ENCODE measurements around the gene GRIK2. TPM values are rescaled to one million over a fixed set of nuclear protein-coding genes. Genes with fewer than 3 reads are reported as not detected.

GRIK2 gene
- polyA plus RNA-seq, 1 donor, result 3.3 TPM

- H3K9me3 ChIP-seq (ENCODE audit: control insufficient read depth, low read depth, low read length), result no peaks in the 10 kb centered on the region
- DNase-seq, result no peak
- H3K4me1 ChIP-seq (ENCODE audit: control insufficient read depth, insufficient read depth, low read length), result no peaks in the 10 kb centered on the region
- no peak overlapping the region for H3K27ac ChIP-seq (ENCODE audit: low read length)
- no peaks in the 10 kb centered on the region for H3K36me3 ChIP-seq (ENCODE audit: control insufficient read depth, insufficient read depth, low read length)
- no peaks in the 10 kb centered on the region for H3K27me3 ChIP-seq (ENCODE audit: control insufficient read depth, insufficient read depth, low read length)
- no peak overlapping the region for H3K4me3 ChIP-seq (ENCODE audit: low read length)
Observed at GRCh38 chr6:102026649-102027048, 633.1 kb downstream of the GRIK2 start.

DNA sequence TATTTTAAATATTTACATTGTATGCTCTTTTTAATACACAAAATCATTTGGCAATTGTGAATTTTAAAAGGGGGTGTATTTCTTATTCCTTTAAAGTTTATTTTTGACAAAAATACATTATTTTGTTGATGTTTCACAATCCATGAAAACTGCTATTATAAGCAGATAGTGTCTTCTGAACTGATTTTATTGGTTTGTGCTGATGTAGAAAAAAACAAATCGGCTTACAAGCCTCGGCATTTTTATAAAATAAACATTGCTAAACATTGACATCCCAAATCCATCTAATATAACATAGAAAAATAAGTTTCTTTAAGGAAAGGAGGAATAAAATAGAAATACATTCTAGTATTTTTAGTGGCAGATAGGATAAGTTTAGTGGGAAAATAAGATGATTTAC is 634.7 kb downstream of the GRIK2 start:
- DNase-seq, result no peak
- no peaks in the 10 kb centered on the region for H3K9me3 ChIP-seq (ENCODE audit: control insufficient read depth, low read depth, low read length)
- no CpG with 5 or more reads among the region's 2 CpGs for WGBS (ENCODE audit: insufficient coverage, low lambda C conversion rate)
- no peak overlapping the region for H3K27ac ChIP-seq (ENCODE audit: low read length)
- no peak overlapping the region for H3K4me3 ChIP-seq (ENCODE audit: low read length)
- H3K4me1 ChIP-seq (ENCODE audit: control insufficient read depth, insufficient read depth, low read length), result no peaks in the 10 kb centered on the region
- H3K27me3 ChIP-seq (ENCODE audit: control insufficient read depth, insufficient read depth, low read length), result no peaks in the 10 kb centered on the region
- H3K36me3 ChIP-seq (ENCODE audit: control insufficient read depth, insufficient read depth, low read length), result no peaks in the 10 kb centered on the region

- no peak overlapping the region for H3K27ac ChIP-seq (ENCODE audit: low read length)
- H3K9me3 ChIP-seq (ENCODE audit: control insufficient read depth, low read depth, low read length), result no peaks in the 10 kb centered on the region
- DNase-seq, result no peak
- no peaks in the 10 kb centered on the region for H3K36me3 ChIP-seq (ENCODE audit: control insufficient read depth, insufficient read depth, low read length)
- H3K4me3 ChIP-seq (ENCODE audit: low read length), result no peak overlapping the region
- no peaks in the 10 kb centered on the region for H3K27me3 ChIP-seq (ENCODE audit: control insufficient read depth, insufficient read depth, low read length)
- no peaks in the 10 kb centered on the region for H3K4me1 ChIP-seq (ENCODE audit: control insufficient read depth, insufficient read depth, low read length)
- WGBS (ENCODE audit: insufficient coverage, low lambda C conversion rate), result 86% methylated on average over 1 of the region's 3 CpGs
Observed at GRCh38 chr6:102038964-102039363, 645.5 kb downstream of the GRIK2 start.

GRCh38 chr6:102039441-102039840 is 645.9 kb downstream of the GRIK2 start:
- Histone ChIP-seq H3K27me3 (ENCODE audit: control insufficient read depth, insufficient read depth, low read length) (no peaks in the 10 kb centered on the region), H3K4me1 (ENCODE audit: control insufficient read depth, insufficient read depth, low read length) (no peaks in the 10 kb centered on the region), H3K9me3 (ENCODE audit: control insufficient read depth, low read depth, low read length) (no peaks in the 10 kb centered on the region), H3K27ac (ENCODE audit: low read length) (no peak overlapping the region), H3K36me3 (ENCODE audit: control insufficient read depth, insufficient read depth, low read length) (no peaks in the 10 kb centered on the region), H3K4me3 (ENCODE audit: low read length) (no peak overlapping the region)
- DNase-seq, result no peak
- no CpG with 5 or more reads among the region's 3 CpGs for WGBS (ENCODE audit: insufficient coverage, low lambda C conversion rate)

GRCh38 chr6:102051001-102051400 is 657.5 kb downstream of the GRIK2 start:
- no peaks in the 10 kb centered on the region for H3K36me3 ChIP-seq (ENCODE audit: control insufficient read depth, insufficient read depth, low read length)
- H3K27me3 ChIP-seq (ENCODE audit: control insufficient read depth, insufficient read depth, low read length), result no peaks in the 10 kb centered on the region
- WGBS (ENCODE audit: insufficient coverage, low lambda C conversion rate), result 100% methylated on average over 1 of the region's 1 CpG
- no peak overlapping the region for H3K4me3 ChIP-seq (ENCODE audit: low read length)
- H3K4me1 ChIP-seq (ENCODE audit: control insufficient read depth, insufficient read depth, low read length), result no peaks in the 10 kb centered on the region
- H3K27ac ChIP-seq (ENCODE audit: low read length), result no peak overlapping the region
- H3K9me3 ChIP-seq (ENCODE audit: control insufficient read depth, low read depth, low read length), result no peaks in the 10 kb centered on the region
- DNase-seq, result no peak

GRCh38 chr6:102051720-102052119 is 658.2 kb downstream of the GRIK2 start:
- Histone ChIP-seq H3K4me3 (ENCODE audit: low read length) (no peak overlapping the region), H3K4me1 (ENCODE audit: control insufficient read depth, insufficient read depth, low read length) (no peaks in the 10 kb centered on the region), H3K36me3 (ENCODE audit: control insufficient read depth, insufficient read depth, low read length) (no peaks in the 10 kb centered on the region), H3K27me3 (ENCODE audit: control insufficient read depth, insufficient read depth, low read length) (no peaks in the 10 kb centered on the region), H3K27ac (ENCODE audit: low read length) (no peak overlapping the region), H3K9me3 (ENCODE audit: control insufficient read depth, low read depth, low read length) (no peaks in the 10 kb centered on the region)
- DNase-seq, result no peak
- WGBS (ENCODE audit: insufficient coverage, low lambda C conversion rate), result 100% methylated on average over 1 of the region's 1 CpG

GRCh38 chr6:102064142-102064541 is 670.6 kb downstream of the GRIK2 start:
- no peak overlapping the region for H3K27ac ChIP-seq (ENCODE audit: low read length)
- 86% methylated on average over 1 of the region's 1 CpG for WGBS (ENCODE audit: insufficient coverage, low lambda C conversion rate)
- no peak overlapping the region for H3K4me3 ChIP-seq (ENCODE audit: low read length)
- no peaks in the 10 kb centered on the region for H3K9me3 ChIP-seq (ENCODE audit: control insufficient read depth, low read depth, low read length)
- DNase-seq, result no peak
- no peaks in the 10 kb centered on the region for H3K36me3 ChIP-seq (ENCODE audit: control insufficient read depth, insufficient read depth, low read length)
- no peaks in the 10 kb centered on the region for H3K27me3 ChIP-seq (ENCODE audit: control insufficient read depth, insufficient read depth, low read length)
- H3K4me1 ChIP-seq (ENCODE audit: control insufficient read depth, insufficient read depth, low read length), result no peaks in the 10 kb centered on the region

- H3K27me3 ChIP-seq (ENCODE audit: control insufficient read depth, insufficient read depth, low read length), result no peaks in the 10 kb centered on the region
- H3K9me3 ChIP-seq (ENCODE audit: control insufficient read depth, low read depth, low read length), result no peaks in the 10 kb centered on the region
- WGBS (ENCODE audit: insufficient coverage, low lambda C conversion rate), result no CpG with 5 or more reads among the region's 1 CpG
- H3K27ac ChIP-seq (ENCODE audit: low read length), result no peak overlapping the region
- no peaks in the 10 kb centered on the region for H3K4me1 ChIP-seq (ENCODE audit: control insufficient read depth, insufficient read depth, low read length)
- DNase-seq, result no peak
- no peaks in the 10 kb centered on the region for H3K36me3 ChIP-seq (ENCODE audit: control insufficient read depth, insufficient read depth, low read length)
- no peak overlapping the region for H3K4me3 ChIP-seq (ENCODE audit: low read length)
Observed at GRCh38 chr6:102066301-102066700, 672.8 kb downstream of the GRIK2 start.

DNA sequence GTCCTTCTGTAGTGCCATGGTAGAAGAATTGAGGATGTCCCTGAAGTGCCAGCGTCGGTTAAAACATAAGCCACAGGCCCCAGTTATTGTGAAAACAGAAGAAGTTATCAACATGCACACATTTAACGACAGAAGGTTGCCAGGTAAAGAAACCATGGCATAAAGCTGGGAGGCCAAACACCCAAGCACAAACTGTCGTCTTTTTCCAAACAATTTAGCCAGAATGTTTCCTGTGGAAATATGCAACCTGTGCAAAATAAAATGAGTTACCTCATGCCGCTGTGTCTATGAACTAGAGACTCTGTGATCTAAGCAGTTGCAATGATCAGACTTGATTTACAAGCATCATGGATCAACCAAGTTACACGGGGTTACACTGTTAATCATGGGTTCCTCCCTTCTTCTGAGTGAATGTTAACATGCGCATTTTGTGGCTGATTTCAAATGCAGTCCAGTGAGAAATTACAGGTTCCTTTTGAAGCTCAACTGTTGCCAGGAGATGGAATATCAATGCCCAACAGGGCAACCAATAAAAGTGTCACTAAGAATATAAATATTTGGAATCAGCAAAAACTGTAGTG is 674.9 kb downstream of the GRIK2 start:
- Histone ChIP-seq H3K9me3 (ENCODE audit: control insufficient read depth, low read depth, low read length) (no peaks in the 10 kb centered on the region), H3K4me1 (ENCODE audit: control insufficient read depth, insufficient read depth, low read length) (no peaks in the 10 kb centered on the region), H3K27me3 (ENCODE audit: control insufficient read depth, insufficient read depth, low read length) (no peaks in the 10 kb centered on the region), H3K36me3 (ENCODE audit: control insufficient read depth, insufficient read depth, low read length) (no peaks in the 10 kb centered on the region), H3K27ac (ENCODE audit: low read length) (no peak overlapping the region), H3K4me3 (ENCODE audit: low read length) (no peak overlapping the region)
- 60% methylated on average over 2 of the region's 7 CpGs for WGBS (ENCODE audit: insufficient coverage, low lambda C conversion rate)
- DNase-seq, result no peak

GRCh38 chr6:102075539-102075938 is 682.0 kb downstream of the GRIK2 start:
- WGBS (ENCODE audit: insufficient coverage, low lambda C conversion rate), result 100% methylated on average over 1 of the region's 2 CpGs

GRCh38 chr6:102085257-102085656 is 691.7 kb downstream of the GRIK2 start:
- no peak overlapping the region for H3K27ac ChIP-seq (ENCODE audit: low read length)
- H3K4me1 ChIP-seq (ENCODE audit: control insufficient read depth, insufficient read depth, low read length), result no peaks in the 10 kb centered on the region
- no peaks in the 10 kb centered on the region for H3K27me3 ChIP-seq (ENCODE audit: control insufficient read depth, insufficient read depth, low read length)
- peaks cover 5% of the 10 kb centered on the region for H3K9me3 ChIP-seq (ENCODE audit: control insufficient read depth, low read depth, low read length)
- H3K36me3 ChIP-seq (ENCODE audit: control insufficient read depth, insufficient read depth, low read length), result no peaks in the 10 kb centered on the region
- no peak for DNase-seq
- WGBS (ENCODE audit: insufficient coverage, low lambda C conversion rate), result no CpG with 5 or more reads among the region's 2 CpGs
- H3K4me3 ChIP-seq (ENCODE audit: low read length), result no peak overlapping the region

More at GRCh38 chr6:102075539-102075938, 682.0 kb downstream of the GRIK2 start:
- Histone ChIP-seq H3K27ac (ENCODE audit: low read length) (no peak overlapping the region), H3K36me3 (ENCODE audit: control insufficient read depth, insufficient read depth, low read length) (no peaks in the 10 kb centered on the region), H3K4me1 (ENCODE audit: control insufficient read depth, insufficient read depth, low read length) (no peaks in the 10 kb centered on the region), H3K9me3 (ENCODE audit: control insufficient read depth, low read depth, low read length) (peaks cover 3% of the 10 kb centered on the region), H3K4me3 (ENCODE audit: low read length) (no peak overlapping the region), H3K27me3 (ENCODE audit: control insufficient read depth, insufficient read depth, low read length) (no peaks in the 10 kb centered on the region)
- DNase-seq, result no peak
